GM23338 (cell line): Measurements from ENCODE around the gene PDE4B. TPM values are rescaled to one million over a fixed set of nuclear protein-coding genes. Genes with fewer than 3 reads are reported as not detected.

Source experiments
- ATAC-seq: fragments of 200-7000 bp; cut with Tn5 transposase; 3 replicates; pipeline ENCODE4 v1.9.1; 2020
- DNase-seq: peaks from one replicate; pipeline ENCODE4 v3.0.0-alpha.2; 2015; ENCODE audit warnings: low spot score
- H2AFZ ChIP-seq: fragments of 200-600 bp; sonication (generic); 2 replicates; pipeline ENCODE4 v1.8.0; 2016; ENCODE audit warnings: antibody characterized with exemption, mild to moderate bottlenecking, moderate library complexity
- H3F3A ChIP-seq: fragments of 200-600 bp; sonication (generic); replicated peaks from 2 replicates; pipeline ENCODE4 v1.8.0; 2017; ENCODE audit warnings: antibody characterized with exemption, mixed run types, low read depth
- H3K27ac ChIP-seq: fragments of 200-600 bp; sonication (generic); 2 replicates; pipeline ENCODE4 v1.6.1; 2016; ENCODE audit warnings: low read depth
- H3K27me3 ChIP-seq: fragments of 200-600 bp; sonication (generic); 2 replicates; pipeline ENCODE4 v1.8.0; 2016; ENCODE audit warnings: mild to moderate bottlenecking, mixed run types, moderate library complexity; ENCODE audit not compliant: insufficient read depth
- H3K36me3 ChIP-seq: fragments of 200-600 bp; sonication (generic); 2 replicates; pipeline ENCODE4 v1.8.0; 2016; ENCODE audit warnings: mild to moderate bottlenecking; ENCODE audit not compliant: insufficient read depth
- H3K4me1 ChIP-seq: fragments of 200-600 bp; sonication (generic); 2 replicates; pipeline ENCODE4 v1.8.0; 2016; ENCODE audit warnings: mild to moderate bottlenecking, moderate library complexity; ENCODE audit not compliant: insufficient read depth
- H3K4me2 ChIP-seq: fragments of 200-600 bp; sonication (generic); 2 replicates; pipeline ENCODE4 v1.7.1; 2017; ENCODE audit warnings: mixed run types
- H3K4me3 ChIP-seq: fragments of 200-600 bp; sonication (generic); 2 replicates; pipeline ENCODE4 v1.6.1; 2016; ENCODE audit warnings: mixed run types
- H3K79me2 ChIP-seq: fragments of 200-600 bp; sonication (generic); replicated peaks from 2 replicates; pipeline ENCODE4 v1.8.0; 2017; ENCODE audit warnings: mild to moderate bottlenecking; ENCODE audit not compliant: insufficient read depth
- H3K9me2 ChIP-seq: fragments of 200-600 bp; sonication (generic); 2 replicates; pipeline ENCODE4 v1.8.0; 2017; ENCODE audit not compliant: insufficient read depth
- H4K20me1 ChIP-seq: fragments of 200-600 bp; sonication (generic); replicated peaks from 2 replicates; pipeline ENCODE4 v1.8.0; 2017; ENCODE audit warnings: mild to moderate bottlenecking; ENCODE audit not compliant: insufficient read depth
- H3K27ac Mint-ChIP-seq: 2 replicates; pipeline ENCODE4 v1.8.0; 2020; ENCODE audit warnings: inconsistent platforms, mild to moderate bottlenecking, moderate library complexity, mixed read lengths
- H3K27me3 Mint-ChIP-seq: 3 replicates; pipeline ENCODE4 v1.8.0; 2022; ENCODE audit warnings: low read depth, mild to moderate bottlenecking, moderate library complexity, mixed read lengths, inconsistent platforms; ENCODE audit not compliant: insufficient read depth, poor library complexity
- H3K36me3 Mint-ChIP-seq: 3 replicates; pipeline ENCODE4 v1.8.0; 2021; ENCODE audit warnings: low read depth, mild to moderate bottlenecking, inconsistent platforms, moderate library complexity, mixed read lengths
- H3K4me1 Mint-ChIP-seq: 3 replicates; pipeline ENCODE4 v1.8.0; 2020; ENCODE audit warnings: mild to moderate bottlenecking, inconsistent platforms, mixed read lengths
- H3K4me3 Mint-ChIP-seq: 3 replicates; pipeline ENCODE4 v1.8.0; 2021; ENCODE audit warnings: moderate library complexity, mild to moderate bottlenecking, inconsistent platforms, mixed read lengths
- H3K9me3 Mint-ChIP-seq: 3 replicates; pipeline ENCODE4 v1.8.0; 2020; ENCODE audit warnings: moderate library complexity, mild to moderate bottlenecking, inconsistent platforms, mixed read lengths
- CREB1 ChIP-seq: fragments of 250-450 bp; sonication (Bioruptor Pico); IDR thresholded peaks from 2 replicates; pipeline ENCODE4 v1.5.0; 2020; ENCODE audit warnings: low read depth, mild to moderate bottlenecking, moderate library complexity
- JUNB ChIP-seq: IDR thresholded peaks from one replicate; pipeline ENCODE4 v1.6.1; 2016; ENCODE audit warnings: antibody characterized with exemption; ENCODE audit not compliant: unreplicated experiment
- NANOG ChIP-seq: IDR thresholded peaks from 2 replicates; pipeline ENCODE4 v1.6.1; 2016; ENCODE audit warnings: antibody characterized with exemption, borderline replicate concordance
- POLR2AphosphoS5 ChIP-seq: IDR thresholded peaks from 2 replicates; pipeline ENCODE4 v1.6.1; 2016; ENCODE audit warnings: antibody characterized with exemption, low read depth
- ZNF114 ChIP-seq: fragments of 250-450 bp; sonication (Bioruptor Pico); IDR thresholded peaks from 2 replicates; pipeline ENCODE4 v1.5.0; 2020; ENCODE audit warnings: mild to moderate bottlenecking, moderate library complexity
- polyA plus RNA-seq: library from polyadenylated mRNA; unstranded; fragments of >200 nt; fragmentation: Nextera tagmentation; extraction: Ambion mirVana; gene quantifications from 2 replicates; pipeline ENCODE4 v1.2.1, GENCODE V29; 2016
- total RNA-seq: library from RNA; depleted of rRNA; stranded (reverse); fragments of >200 nt; shearing (Covaris generic); gene quantifications from 2 replicates; pipeline ENCODE4 v1.2.3, GENCODE V29; 2014
- TF ChIP-seq, protein P1 (sequence below): IDR thresholded peaks from 2 replicates; pipeline ENCODE4 v1.6.1; 2016; ENCODE audit warnings: antibody characterized with exemption
- TF ChIP-seq, protein P2 (sequence below), 2 experiments: fragments of 200-600 bp in 1 of 2; sonication (generic) in 1 of 2; conservative IDR thresholded peaks; 2 replicates each; pipeline versions ENCODE4 v1.5.1 to v1.6.1; 2016 to 2017; ENCODE audit warnings: antibody characterized with exemption in 2 of 2, low read depth in 2 of 2, mild to moderate bottlenecking in 2 of 2, moderate library complexity in 1 of 2
- TF ChIP-seq, protein P3 (sequence below): fragments of 250-450 bp; sonication (Bioruptor Pico); IDR thresholded peaks from 2 replicates; pipeline ENCODE4 v1.5.0; 2020; ENCODE audit warnings: mild to moderate bottlenecking, moderate library complexity

The PDE4B gene
- total and polyA plus RNA-seq, 2 experiments from 2014 or later: 14.0 to 25.6 TPM

DNA sequence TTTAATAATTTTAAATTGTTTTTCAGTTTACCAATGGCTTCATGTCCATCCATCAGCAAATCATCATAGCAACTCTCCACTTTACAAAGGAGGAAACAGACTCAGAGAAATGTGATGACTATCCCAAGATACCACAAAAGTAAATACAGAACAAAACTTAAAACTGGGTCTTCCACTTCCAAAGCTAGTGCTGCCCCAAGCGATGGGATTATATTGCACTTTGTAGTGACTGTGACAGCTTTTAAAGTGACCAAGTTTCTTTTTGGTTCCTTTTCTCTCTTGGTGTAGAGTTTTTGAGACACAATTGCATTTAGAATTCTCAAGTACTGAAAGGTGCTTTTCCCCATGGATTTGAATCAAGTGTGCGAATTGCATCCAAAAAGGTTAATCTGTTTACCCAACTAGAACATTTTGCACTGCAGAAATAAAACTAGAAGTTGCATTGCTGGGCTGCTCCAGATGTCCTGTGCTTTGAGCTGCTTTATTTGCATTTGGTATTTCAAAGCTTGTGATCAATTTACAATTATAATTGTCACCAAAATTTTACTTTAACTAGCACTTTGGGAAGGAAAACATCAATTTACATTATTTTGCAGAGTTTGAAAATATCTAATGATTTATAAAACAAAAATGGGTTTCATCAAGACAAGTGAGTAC, 320.2 kb downstream of the PDE4B start (continued):
- TF ChIP-seq JUNB (no peak), CREB1 (CRISPR knock-in tag) (no peak), ZNF114 (CRISPR knock-in tag) (no peak)
- TF ChIP-seq, protein P1, sequence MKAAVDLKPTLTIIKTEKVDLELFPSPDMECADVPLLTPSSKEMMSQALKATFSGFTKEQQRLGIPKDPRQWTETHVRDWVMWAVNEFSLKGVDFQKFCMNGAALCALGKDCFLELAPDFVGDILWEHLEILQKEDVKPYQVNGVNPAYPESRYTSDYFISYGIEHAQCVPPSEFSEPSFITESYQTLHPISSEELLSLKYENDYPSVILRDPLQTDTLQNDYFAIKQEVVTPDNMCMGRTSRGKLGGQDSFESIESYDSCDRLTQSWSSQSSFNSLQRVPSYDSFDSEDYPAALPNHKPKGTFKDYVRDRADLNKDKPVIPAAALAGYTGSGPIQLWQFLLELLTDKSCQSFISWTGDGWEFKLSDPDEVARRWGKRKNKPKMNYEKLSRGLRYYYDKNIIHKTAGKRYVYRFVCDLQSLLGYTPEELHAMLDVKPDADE: no peak

DNA sequence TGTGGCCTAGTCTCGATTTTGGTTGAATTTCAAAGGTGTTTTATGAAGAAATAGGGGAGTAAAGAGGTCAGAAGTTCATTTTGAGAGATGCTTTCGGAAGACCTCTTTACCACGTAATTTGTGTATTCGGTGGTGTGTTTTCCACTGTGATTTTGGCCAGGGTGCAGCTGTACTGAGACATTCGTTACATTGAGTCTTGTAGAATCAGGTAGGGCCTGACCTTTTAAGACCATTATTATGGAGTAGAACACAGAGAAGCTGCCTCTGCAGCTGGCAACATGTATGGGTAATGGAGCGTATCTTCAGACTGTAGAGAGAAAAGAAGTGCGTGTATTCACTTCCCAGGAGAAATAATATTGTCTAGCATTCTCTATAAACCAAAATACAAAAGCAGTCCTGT, 326.5 kb downstream of the PDE4B start:
- Mint-ChIP-seq H3K27ac (no peak overlapping the region), H3K4me1 (no peaks in the 10 kb centered on the region)

DNA sequence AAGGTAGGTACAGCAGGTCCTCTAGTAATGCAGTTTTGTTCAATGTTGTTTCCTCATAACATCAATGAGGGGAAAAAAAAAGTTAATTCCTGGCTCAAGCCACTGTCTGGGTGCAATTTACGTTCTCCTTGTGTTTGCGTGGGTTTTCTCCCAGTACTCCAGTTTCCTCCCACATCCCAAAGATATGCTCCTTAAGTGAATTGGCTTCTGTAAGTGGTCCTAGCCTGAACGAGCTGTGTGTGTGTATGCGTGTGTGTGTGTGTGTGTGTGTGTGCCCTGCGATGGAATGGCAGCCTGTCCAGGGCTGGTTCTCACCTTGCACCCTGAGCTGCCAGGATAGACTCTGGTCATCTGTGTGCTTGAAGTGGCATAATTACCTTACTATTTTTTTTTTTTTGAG, 332.0 kb downstream of the PDE4B start:
- Histone ChIP-seq H3K27ac (no peak overlapping the region), H3K4me1 (no peaks in the 10 kb centered on the region), H2AFZ (no peak overlapping the region), H3F3A (no peaks in the 10 kb centered on the region), H3K4me2 (no peak overlapping the region), H3K36me3 (no peaks in the 10 kb centered on the region), H3K9me2 (no peaks in the 10 kb centered on the region), H3K4me3 (no peak overlapping the region), H4K20me1 (no peaks in the 10 kb centered on the region), H3K27me3 (no peaks in the 10 kb centered on the region), H3K79me2 (no peaks in the 10 kb centered on the region)
- no peaks in the 10 kb centered on the region for H3K36me3 Mint-ChIP-seq
- no peak overlapping the region for H3K4me3 Mint-ChIP-seq
- H3K9me3 Mint-ChIP-seq: no peaks in the 10 kb centered on the region
- ATAC-seq: no peak
- no peak for DNase-seq
- no peaks in the 10 kb centered on the region for H3K4me1 Mint-ChIP-seq
- H3K27me3 Mint-ChIP-seq: peaks cover 2% of the 10 kb centered on the region
- no peak overlapping the region for H3K27ac Mint-ChIP-seq
- TF ChIP-seq NANOG (no peak), CREB1 (CRISPR knock-in tag) (no peak)
- TF ChIP-seq, protein P2, sequence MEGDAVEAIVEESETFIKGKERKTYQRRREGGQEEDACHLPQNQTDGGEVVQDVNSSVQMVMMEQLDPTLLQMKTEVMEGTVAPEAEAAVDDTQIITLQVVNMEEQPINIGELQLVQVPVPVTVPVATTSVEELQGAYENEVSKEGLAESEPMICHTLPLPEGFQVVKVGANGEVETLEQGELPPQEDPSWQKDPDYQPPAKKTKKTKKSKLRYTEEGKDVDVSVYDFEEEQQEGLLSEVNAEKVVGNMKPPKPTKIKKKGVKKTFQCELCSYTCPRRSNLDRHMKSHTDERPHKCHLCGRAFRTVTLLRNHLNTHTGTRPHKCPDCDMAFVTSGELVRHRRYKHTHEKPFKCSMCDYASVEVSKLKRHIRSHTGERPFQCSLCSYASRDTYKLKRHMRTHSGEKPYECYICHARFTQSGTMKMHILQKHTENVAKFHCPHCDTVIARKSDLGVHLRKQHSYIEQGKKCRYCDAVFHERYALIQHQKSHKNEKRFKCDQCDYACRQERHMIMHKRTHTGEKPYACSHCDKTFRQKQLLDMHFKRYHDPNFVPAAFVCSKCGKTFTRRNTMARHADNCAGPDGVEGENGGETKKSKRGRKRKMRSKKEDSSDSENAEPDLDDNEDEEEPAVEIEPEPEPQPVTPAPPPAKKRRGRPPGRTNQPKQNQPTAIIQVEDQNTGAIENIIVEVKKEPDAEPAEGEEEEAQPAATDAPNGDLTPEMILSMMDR (conservative IDR thresholded peaks at IDR 0.05; ENCODE audit: low read depth in 2 of 2): no peak
- TF ChIP-seq, protein P3, sequence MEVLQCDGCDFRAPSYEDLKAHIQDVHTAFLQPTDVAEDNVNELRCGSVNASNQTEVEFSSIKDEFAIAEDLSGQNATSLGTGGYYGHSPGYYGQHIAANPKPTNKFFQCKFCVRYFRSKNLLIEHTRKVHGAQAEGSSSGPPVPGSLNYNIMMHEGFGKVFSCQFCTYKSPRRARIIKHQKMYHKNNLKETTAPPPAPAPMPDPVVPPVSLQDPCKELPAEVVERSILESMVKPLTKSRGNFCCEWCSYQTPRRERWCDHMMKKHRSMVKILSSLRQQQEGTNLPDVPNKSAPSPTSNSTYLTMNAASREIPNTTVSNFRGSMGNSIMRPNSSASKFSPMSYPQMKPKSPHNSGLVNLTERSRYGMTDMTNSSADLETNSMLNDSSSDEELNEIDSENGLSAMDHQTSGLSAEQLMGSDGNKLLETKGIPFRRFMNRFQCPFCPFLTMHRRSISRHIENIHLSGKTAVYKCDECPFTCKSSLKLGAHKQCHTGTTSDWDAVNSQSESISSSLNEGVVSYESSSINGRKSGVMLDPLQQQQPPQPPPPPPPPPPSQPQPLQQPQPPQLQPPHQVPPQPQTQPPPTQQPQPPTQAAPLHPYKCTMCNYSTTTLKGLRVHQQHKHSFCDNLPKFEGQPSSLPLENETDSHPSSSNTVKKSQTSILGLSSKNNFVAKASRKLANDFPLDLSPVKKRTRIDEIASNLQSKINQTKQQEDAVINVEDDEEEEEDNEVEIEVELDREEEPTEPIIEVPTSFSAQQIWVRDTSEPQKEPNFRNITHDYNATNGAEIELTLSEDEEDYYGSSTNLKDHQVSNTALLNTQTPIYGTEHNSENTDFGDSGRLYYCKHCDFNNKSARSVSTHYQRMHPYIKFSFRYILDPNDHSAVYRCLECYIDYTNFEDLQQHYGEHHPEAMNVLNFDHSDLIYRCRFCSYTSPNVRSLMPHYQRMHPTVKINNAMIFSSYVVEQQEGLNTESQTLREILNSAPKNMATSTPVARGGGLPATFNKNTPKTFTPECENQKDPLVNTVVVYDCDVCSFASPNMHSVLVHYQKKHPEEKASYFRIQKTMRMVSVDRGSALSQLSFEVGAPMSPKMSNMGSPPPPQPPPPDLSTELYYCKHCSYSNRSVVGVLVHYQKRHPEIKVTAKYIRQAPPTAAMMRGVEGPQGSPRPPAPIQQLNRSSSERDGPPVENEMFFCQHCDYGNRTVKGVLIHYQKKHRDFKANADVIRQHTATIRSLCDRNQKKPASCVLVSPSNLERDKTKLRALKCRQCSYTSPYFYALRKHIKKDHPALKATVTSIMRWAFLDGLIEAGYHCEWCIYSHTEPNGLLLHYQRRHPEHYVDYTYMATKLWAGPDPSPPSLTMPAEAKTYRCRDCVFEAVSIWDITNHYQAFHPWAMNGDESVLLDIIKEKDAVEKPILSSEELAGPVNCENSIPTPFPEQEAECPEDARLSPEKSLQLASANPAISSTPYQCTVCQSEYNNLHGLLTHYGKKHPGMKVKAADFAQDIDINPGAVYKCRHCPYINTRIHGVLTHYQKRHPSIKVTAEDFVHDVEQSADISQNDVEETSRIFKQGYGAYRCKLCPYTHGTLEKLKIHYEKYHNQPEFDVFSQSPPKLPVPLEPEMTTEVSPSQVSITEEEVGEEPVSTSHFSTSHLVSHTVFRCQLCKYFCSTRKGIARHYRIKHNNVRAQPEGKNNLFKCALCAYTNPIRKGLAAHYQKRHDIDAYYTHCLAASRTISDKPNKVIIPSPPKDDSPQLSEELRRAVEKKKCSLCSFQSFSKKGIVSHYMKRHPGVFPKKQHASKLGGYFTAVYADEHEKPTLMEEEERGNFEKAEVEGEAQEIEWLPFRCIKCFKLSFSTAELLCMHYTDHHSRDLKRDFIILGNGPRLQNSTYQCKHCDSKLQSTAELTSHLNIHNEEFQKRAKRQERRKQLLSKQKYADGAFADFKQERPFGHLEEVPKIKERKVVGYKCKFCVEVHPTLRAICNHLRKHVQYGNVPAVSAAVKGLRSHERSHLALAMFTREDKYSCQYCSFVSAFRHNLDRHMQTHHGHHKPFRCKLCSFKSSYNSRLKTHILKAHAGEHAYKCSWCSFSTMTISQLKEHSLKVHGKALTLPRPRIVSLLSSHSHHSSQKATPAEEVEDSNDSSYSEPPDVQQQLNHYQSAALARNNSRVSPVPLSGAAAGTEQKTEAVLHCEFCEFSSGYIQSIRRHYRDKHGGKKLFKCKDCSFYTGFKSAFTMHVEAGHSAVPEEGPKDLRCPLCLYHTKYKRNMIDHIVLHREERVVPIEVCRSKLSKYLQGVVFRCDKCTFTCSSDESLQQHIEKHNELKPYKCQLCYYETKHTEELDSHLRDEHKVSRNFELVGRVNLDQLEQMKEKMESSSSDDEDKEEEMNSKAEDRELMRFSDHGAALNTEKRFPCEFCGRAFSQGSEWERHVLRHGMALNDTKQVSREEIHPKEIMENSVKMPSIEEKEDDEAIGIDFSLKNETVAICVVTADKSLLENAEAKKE (CRISPR knock-in tag): no peak

More for the DNA sequence above, 326.5 kb downstream of the PDE4B start:
- H3K4me3 Mint-ChIP-seq: no peak overlapping the region
- Histone ChIP-seq H3K4me2 (no peak overlapping the region), H3K27me3 (no peaks in the 10 kb centered on the region), H2AFZ (no peak overlapping the region), H3K79me2 (no peaks in the 10 kb centered on the region), H3K4me1 (no peaks in the 10 kb centered on the region), H4K20me1 (no peaks in the 10 kb centered on the region), H3K4me3 (no peak overlapping the region), H3F3A (no peaks in the 10 kb centered on the region), H3K36me3 (no peaks in the 10 kb centered on the region), H3K9me2 (no peaks in the 10 kb centered on the region), H3K27ac (no peak overlapping the region)
- DNase-seq (no peak), ATAC-seq (no peak)
- H3K27me3 Mint-ChIP-seq: peaks cover 3% of the 10 kb centered on the region
- no peaks in the 10 kb centered on the region for H3K36me3 Mint-ChIP-seq
- no peaks in the 10 kb centered on the region for H3K9me3 Mint-ChIP-seq
- TF ChIP-seq ZNF114 (CRISPR knock-in tag): no peak
- no peak for TF ChIP-seq NANOG
- no peak for TF ChIP-seq POLR2AphosphoS5
